GM18909 (cell line): ENCODE results near the gene MRPL38.
A peak's percentile ranks its signal among the peaks of the same experiment; 100 is the strongest.
"Not testable (repeated sequence)": the region's sequence is repeated elsewhere in the genome, so short reads cannot be mapped to it uniquely, and the experiment has no call there.

Experiments used
- ATAC-seq: cut with Tn5 transposase; IDR thresholded peaks from one replicate; pipeline ENCODE4 v1.9.1; 2021; ENCODE audit warnings: mild to moderate bottlenecking; ENCODE audit not compliant: unreplicated experiment, poor library complexity

Gene MRPL38

GRCh38 chr17:75856062-75856756 is 48.5 kb downstream of the MRPL38 start:
- no peak for ATAC-seq

- peak; percentile 87 for ATAC-seq
Observed at GRCh38 chr17:75855310-75856061, 49.2 kb downstream of the MRPL38 start, which contains the start of gene WBP2. Gene WBP2 (minus strand): TSS chr17:75855335. CDS start chr17:75855297, 38 bp downstream.

GRCh38 chr17:75854881-75855309 is 49.8 kb downstream of the MRPL38 start:
- ATAC-seq, result no peak

- ATAC-seq, result no peak
Observed at GRCh38 chr17:75854101-75854748, 50.5 kb downstream of the MRPL38 start.

DNA sequence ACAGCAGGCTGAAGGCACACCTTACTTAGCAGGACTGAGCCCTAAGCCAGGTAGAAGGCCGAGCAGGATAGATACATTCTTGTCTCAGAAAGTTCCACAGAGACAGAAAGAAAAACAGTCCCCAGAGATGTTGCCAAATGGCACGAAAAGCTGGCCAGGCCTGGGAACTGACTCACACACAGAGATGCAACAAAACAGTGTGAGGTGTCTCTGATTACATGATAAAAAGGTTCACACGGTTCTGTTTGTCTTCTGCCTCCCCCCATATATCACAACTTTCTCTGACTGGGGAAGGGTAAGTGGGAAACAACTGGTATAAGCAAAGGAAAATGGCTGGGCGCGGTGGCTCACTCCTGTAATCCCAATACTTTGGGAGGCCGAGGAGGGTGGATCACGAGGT is 51.3 kb downstream of the MRPL38 start:
- no peak for ATAC-seq

DNA sequence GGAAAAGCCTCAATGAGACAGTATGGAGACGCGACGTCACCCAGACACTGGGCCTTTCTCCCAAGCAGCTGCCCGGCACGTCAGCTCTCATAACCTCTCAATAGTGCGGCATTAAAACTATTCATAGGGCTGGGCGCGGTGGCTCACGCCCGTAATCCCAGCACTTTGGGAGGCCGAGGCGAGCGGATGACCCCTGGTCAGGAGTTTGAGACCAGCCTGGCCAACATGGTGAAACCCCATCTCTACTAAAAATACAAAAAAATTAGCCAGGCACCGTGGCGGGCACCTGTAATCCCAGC is 53.0 kb downstream of the MRPL38 start:
- not testable (repeated sequence) for ATAC-seq

- ATAC-seq, result no peak
Observed at GRCh38 chr17:75850928-75851692, 53.6 kb downstream of the MRPL38 start.

DNA sequence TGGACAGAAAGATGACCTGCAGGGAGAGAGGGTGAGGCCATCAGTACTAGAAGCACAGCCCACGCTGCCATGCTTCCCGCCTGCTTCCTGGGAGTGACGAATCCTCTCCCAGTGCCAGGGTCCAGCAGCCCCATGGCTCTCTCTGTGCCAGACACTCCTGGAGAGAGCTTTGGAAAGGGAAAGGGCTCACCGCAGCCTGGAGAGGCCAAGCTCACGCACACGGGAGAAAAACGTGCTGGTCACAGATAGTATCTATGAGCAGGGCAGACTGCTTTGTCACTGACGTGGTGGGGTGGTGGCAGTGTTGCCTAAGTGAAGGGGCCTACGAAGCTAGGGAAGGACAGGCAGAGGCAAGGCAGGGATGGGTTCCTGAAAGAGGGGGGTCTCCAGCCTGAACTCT is 55.0 kb downstream of the MRPL38 start:
- ATAC-seq, result no peak

- no peak for ATAC-seq
Observed at GRCh38 chr17:75849279-75849646, 55.4 kb downstream of the MRPL38 start.
